ENCODE measurements around the gene ZNF429.
"Not testable (repeated sequence)": the region's sequence is repeated elsewhere in the genome, so short reads cannot be mapped to it uniquely, and the experiment has no call there.

- not testable (repeated sequence) for TF ChIP-seq POLR2AphosphoS5 (IDR thresholded peaks at IDR 0.05; ENCODE audit: insufficient read depth, low read depth, low read length); CTCF (IDR thresholded peaks at IDR 0.05; ENCODE audit: extremely low read depth in 1 of 2, insufficient read depth in 1 of 2, low read depth in 1 of 2, low read length in 2 of 2); MYC (IDR thresholded peaks at IDR 0.05; ENCODE audit: low read depth, low read length)
Observed at GRCh38 chr19:21512609-21513008, 7.2 kb downstream of the ZNF429 start.

Measured in endothelial cell of umbilical vein (primary cell).